ENCODE results near the gene RPS10.

The RPS10 gene

GRCh38 chr6:34386316-34387137 lies 39.3 kb downstream of the RPS10 start:
- H3K4me2 ChIP-seq (ENCODE audit: low read length) = no peak overlapping the region
- H2BK15ac ChIP-seq (replicated peaks; ENCODE audit: low read depth) = no peak overlapping the region
- no peaks in the 10 kb centered on the region for H3K4me1 ChIP-seq (ENCODE audit: control insufficient read depth, low read depth, low read length)
- H4K8ac ChIP-seq (ENCODE audit: low read depth, low read length) = no peak overlapping the region
- H2AK5ac ChIP-seq (ENCODE audit: low read length) = no peak overlapping the region
- H3K27me3 ChIP-seq (ENCODE audit: insufficient read depth, low read length, poor library complexity) = no peaks in the 10 kb centered on the region
- no peak overlapping the region for H3K18ac ChIP-seq (ENCODE audit: low read length)
- H3K4ac ChIP-seq (ENCODE audit: low read depth, low read length) = no peak overlapping the region
- no peak overlapping the region for H3K9ac ChIP-seq (ENCODE audit: low read length)
- no peak overlapping the region for H2BK5ac ChIP-seq (ENCODE audit: low read length)
- WGBS (ENCODE audit: extremely low coverage, insufficient coverage, low lambda C conversion rate) = no CpG with 5 or more reads among the region's 4 CpGs
- peaks cover 10% of the 10 kb centered on the region for H3K79me1 ChIP-seq (ENCODE audit: low read length)
- no peak overlapping the region for H3K23ac ChIP-seq (ENCODE audit: low read length)
- H3K56ac ChIP-seq (ENCODE audit: low read length) = no peak overlapping the region
- no peak overlapping the region for H3K27ac ChIP-seq (ENCODE audit: low read depth, low read length)
- H4K5ac ChIP-seq (ENCODE audit: low read length) = no peak overlapping the region
- no peak overlapping the region for H2BK120ac ChIP-seq (ENCODE audit: low read depth, low read length)
- peaks cover 68% of the 10 kb centered on the region for H3K79me2 ChIP-seq (ENCODE audit: control insufficient read depth, insufficient read depth, low read length)
- no peaks in the 10 kb centered on the region for H3K36me3 ChIP-seq (ENCODE audit: control insufficient read depth, insufficient read depth, low read length)
- DNase-seq = no peak
- H3K4me3 ChIP-seq (ENCODE audit: low read length) = no peak overlapping the region

DNA sequence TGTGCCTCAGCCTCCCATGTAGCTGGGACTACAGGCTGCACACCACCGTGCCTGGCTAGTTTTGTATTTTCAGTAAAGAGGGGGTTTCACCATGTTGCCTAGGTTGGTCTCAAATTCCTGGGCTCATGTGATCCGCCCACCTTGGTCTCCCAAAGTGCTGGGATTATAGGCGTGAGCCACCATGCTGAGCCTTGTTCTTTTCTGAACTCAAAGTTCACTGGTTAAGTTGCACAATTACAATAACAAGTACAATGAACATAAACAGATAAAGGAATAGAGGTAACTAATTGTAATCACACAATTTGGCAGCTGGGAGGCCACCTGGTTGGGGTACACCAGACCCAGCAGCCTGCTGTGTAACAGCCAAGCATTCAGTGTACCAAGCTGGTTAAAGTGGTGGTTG lies 40.1 kb downstream of the RPS10 start:
- Histone ChIP-seq H3K79me2 (ENCODE audit: control insufficient read depth, insufficient read depth, low read length) (peaks cover 65% of the 10 kb centered on the region), H3K79me1 (ENCODE audit: low read length) (peaks cover 9% of the 10 kb centered on the region), H3K9ac (ENCODE audit: low read length) (no peak overlapping the region), H3K56ac (ENCODE audit: low read length) (no peak overlapping the region), H3K23ac (ENCODE audit: low read length) (no peak overlapping the region), H4K8ac (ENCODE audit: low read depth, low read length) (no peak overlapping the region), H3K18ac (ENCODE audit: low read length) (no peak overlapping the region), H3K4me2 (ENCODE audit: low read length) (no peak overlapping the region), H4K5ac (ENCODE audit: low read length) (no peak overlapping the region), H3K36me3 (ENCODE audit: control insufficient read depth, insufficient read depth, low read length) (no peaks in the 10 kb centered on the region), H2BK15ac (replicated peaks; ENCODE audit: low read depth) (no peak overlapping the region), H3K27me3 (ENCODE audit: insufficient read depth, low read length, poor library complexity) (no peaks in the 10 kb centered on the region), H2BK120ac (ENCODE audit: low read depth, low read length) (no peak overlapping the region), H3K4me3 (ENCODE audit: low read length) (no peak overlapping the region), H2AK5ac (ENCODE audit: low read length) (no peak overlapping the region), H3K4ac (ENCODE audit: low read depth, low read length) (no peak overlapping the region), H3K4me1 (ENCODE audit: control insufficient read depth, low read depth, low read length) (no peaks in the 10 kb centered on the region), H3K27ac (ENCODE audit: low read depth, low read length) (no peak overlapping the region), H2BK5ac (ENCODE audit: low read length) (no peak overlapping the region)
- no peak for DNase-seq
- no CpG with 5 or more reads among the region's 3 CpGs for WGBS (ENCODE audit: extremely low coverage, insufficient coverage, low lambda C conversion rate)

DNA sequence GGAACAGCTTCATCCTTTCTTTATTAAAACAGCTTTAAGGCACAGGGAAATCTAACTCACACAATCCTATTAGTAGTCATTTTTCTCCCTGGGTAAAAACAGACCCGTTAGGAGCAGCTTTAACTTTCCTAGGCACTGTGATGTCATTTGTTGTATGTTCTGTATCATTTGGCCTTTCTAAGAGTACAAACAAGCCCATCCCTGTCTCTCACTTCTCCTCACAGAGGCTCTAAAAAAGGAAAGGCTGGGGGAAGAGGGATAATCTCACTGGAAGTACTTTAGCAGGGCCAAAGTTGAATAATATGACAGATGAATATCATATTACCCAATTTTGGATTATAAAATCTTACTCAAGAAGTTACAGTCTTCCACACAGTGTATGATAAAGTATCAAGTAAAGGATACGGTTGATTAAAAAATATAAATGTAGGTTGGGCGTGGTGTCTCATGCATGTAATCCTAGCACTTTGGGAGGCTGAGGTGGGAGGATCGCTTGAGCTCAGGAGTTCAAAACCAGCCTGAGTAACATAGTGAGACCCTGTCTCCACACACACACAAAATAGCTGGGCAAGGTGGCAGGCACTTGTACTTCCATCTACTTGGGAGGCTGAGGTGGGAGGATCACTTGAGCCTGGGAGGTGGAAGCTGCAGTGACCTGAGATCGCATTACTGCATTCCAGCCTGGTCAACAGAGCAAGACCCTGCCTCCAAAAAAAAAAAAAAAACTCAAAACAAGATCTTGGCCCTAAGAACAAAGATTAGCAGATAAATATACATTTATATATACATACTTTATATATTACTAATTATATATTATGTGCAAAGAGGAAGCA lies 41.3 kb downstream of the RPS10 start:
- no peak overlapping the region for H2BK15ac ChIP-seq (replicated peaks; ENCODE audit: low read depth)
- no peak overlapping the region for H3K9ac ChIP-seq (ENCODE audit: low read length)
- H3K79me1 ChIP-seq (ENCODE audit: low read length) = peaks cover 12% of the 10 kb centered on the region
- no CpG with 5 or more reads among the region's 5 CpGs for WGBS (ENCODE audit: extremely low coverage, insufficient coverage, low lambda C conversion rate)
- H3K4me3 ChIP-seq (ENCODE audit: low read length) = no peak overlapping the region
- H2BK120ac ChIP-seq (ENCODE audit: low read depth, low read length) = no peak overlapping the region
- H3K56ac ChIP-seq (ENCODE audit: low read length) = no peak overlapping the region
- H3K4me2 ChIP-seq (ENCODE audit: low read length) = no peak overlapping the region
- H4K8ac ChIP-seq (ENCODE audit: low read depth, low read length) = no peak overlapping the region
- no peak overlapping the region for H3K18ac ChIP-seq (ENCODE audit: low read length)
- H3K27ac ChIP-seq (ENCODE audit: low read depth, low read length) = no peak overlapping the region
- no peaks in the 10 kb centered on the region for H3K4me1 ChIP-seq (ENCODE audit: control insufficient read depth, low read depth, low read length)
- H2AK5ac ChIP-seq (ENCODE audit: low read length) = no peak overlapping the region
- H3K79me2 ChIP-seq (ENCODE audit: control insufficient read depth, insufficient read depth, low read length) = peaks cover 62% of the 10 kb centered on the region
- no peak overlapping the region for H3K4ac ChIP-seq (ENCODE audit: low read depth, low read length)
- no peak overlapping the region for H3K23ac ChIP-seq (ENCODE audit: low read length)
- no peak overlapping the region for H4K5ac ChIP-seq (ENCODE audit: low read length)
- no peaks in the 10 kb centered on the region for H3K27me3 ChIP-seq (ENCODE audit: insufficient read depth, low read length, poor library complexity)
- H2BK5ac ChIP-seq (ENCODE audit: low read length) = no peak overlapping the region
- DNase-seq = no peak
- no peaks in the 10 kb centered on the region for H3K36me3 ChIP-seq (ENCODE audit: control insufficient read depth, insufficient read depth, low read length)

DNA sequence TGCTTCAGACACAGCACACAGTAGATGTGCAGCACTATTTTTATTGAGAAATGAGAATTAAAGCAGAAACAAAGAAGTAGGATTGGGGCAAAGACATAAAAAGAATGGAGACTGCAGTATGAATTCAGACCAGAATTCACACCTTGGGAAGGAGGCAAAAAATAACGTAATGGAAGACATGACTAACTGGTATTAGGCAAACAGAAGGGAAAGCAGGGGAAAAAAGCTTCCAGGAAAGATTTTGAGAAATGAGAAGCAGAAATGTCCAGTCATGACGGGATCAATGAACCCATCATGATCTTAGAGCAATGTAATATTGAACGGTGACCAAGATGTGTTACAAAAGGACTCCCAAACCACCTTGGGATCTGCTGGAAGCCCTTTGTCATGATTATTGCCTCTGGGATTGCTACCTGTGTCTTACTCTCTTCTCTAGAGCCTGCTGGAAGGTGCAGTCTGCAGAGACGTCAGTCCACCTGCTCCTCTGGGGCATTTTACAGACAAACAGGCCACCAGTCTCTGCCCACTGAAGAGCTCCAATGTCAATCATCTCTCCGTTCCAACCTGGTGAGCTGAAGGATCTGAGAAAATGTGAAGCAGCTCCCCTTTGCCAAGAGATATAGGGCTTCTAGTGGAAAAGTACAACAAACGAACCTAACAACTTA lies 42.1 kb downstream of the RPS10 start:
- Histone ChIP-seq H3K18ac (ENCODE audit: low read length) (no peak overlapping the region), H3K79me1 (ENCODE audit: low read length) (peaks cover 10% of the 10 kb centered on the region), H2BK120ac (ENCODE audit: low read depth, low read length) (no peak overlapping the region), H3K27ac (ENCODE audit: low read depth, low read length) (no peak overlapping the region), H3K4me3 (ENCODE audit: low read length) (no peak overlapping the region), H2BK15ac (replicated peaks; ENCODE audit: low read depth) (no peak overlapping the region), H3K27me3 (ENCODE audit: insufficient read depth, low read length, poor library complexity) (no peaks in the 10 kb centered on the region), H3K36me3 (ENCODE audit: control insufficient read depth, insufficient read depth, low read length) (no peaks in the 10 kb centered on the region), H4K8ac (ENCODE audit: low read depth, low read length) (no peak overlapping the region), H3K79me2 (ENCODE audit: control insufficient read depth, insufficient read depth, low read length) (peaks cover 57% of the 10 kb centered on the region), H2BK5ac (ENCODE audit: low read length) (no peak overlapping the region), H2AK5ac (ENCODE audit: low read length) (no peak overlapping the region), H3K4ac (ENCODE audit: low read depth, low read length) (no peak overlapping the region), H3K9ac (ENCODE audit: low read length) (no peak overlapping the region), H3K4me1 (ENCODE audit: control insufficient read depth, low read depth, low read length) (no peaks in the 10 kb centered on the region), H3K23ac (ENCODE audit: low read length) (no peak overlapping the region), H4K5ac (ENCODE audit: low read length) (no peak overlapping the region), H3K56ac (ENCODE audit: low read length) (no peak overlapping the region), H3K4me2 (ENCODE audit: low read length) (no peak overlapping the region)
- no peak for DNase-seq
- no CpG with 5 or more reads among the region's 6 CpGs for WGBS (ENCODE audit: extremely low coverage, insufficient coverage, low lambda C conversion rate)

GRCh38 chr6:34383161-34383631 lies 42.7 kb downstream of the RPS10 start:
- H2AK5ac ChIP-seq (ENCODE audit: low read length) = no peak overlapping the region
- H3K23ac ChIP-seq (ENCODE audit: low read length) = no peak overlapping the region
- peaks cover 58% of the 10 kb centered on the region for H3K79me2 ChIP-seq (ENCODE audit: control insufficient read depth, insufficient read depth, low read length)
- no peak overlapping the region for H3K4me3 ChIP-seq (ENCODE audit: low read length)
- no peak overlapping the region for H3K18ac ChIP-seq (ENCODE audit: low read length)
- H3K27ac ChIP-seq (ENCODE audit: low read depth, low read length) = no peak overlapping the region
- no CpG with 5 or more reads among the region's 3 CpGs for WGBS (ENCODE audit: extremely low coverage, insufficient coverage, low lambda C conversion rate)
- peaks cover 12% of the 10 kb centered on the region for H3K79me1 ChIP-seq (ENCODE audit: low read length)
- H3K56ac ChIP-seq (ENCODE audit: low read length) = no peak overlapping the region
- no peaks in the 10 kb centered on the region for H3K36me3 ChIP-seq (ENCODE audit: control insufficient read depth, insufficient read depth, low read length)
- H3K4me1 ChIP-seq (ENCODE audit: control insufficient read depth, low read depth, low read length) = peaks cover 2% of the 10 kb centered on the region
- H4K8ac ChIP-seq (ENCODE audit: low read depth, low read length) = no peak overlapping the region
- H2BK120ac ChIP-seq (ENCODE audit: low read depth, low read length) = no peak overlapping the region
- H3K9ac ChIP-seq (ENCODE audit: low read length) = no peak overlapping the region
- no peak overlapping the region for H2BK15ac ChIP-seq (replicated peaks; ENCODE audit: low read depth)
- H3K4ac ChIP-seq (ENCODE audit: low read depth, low read length) = no peak overlapping the region
- H3K27me3 ChIP-seq (ENCODE audit: insufficient read depth, low read length, poor library complexity) = no peaks in the 10 kb centered on the region
- H3K4me2 ChIP-seq (ENCODE audit: low read length) = no peak overlapping the region
- DNase-seq = no peak
- H2BK5ac ChIP-seq (ENCODE audit: low read length) = no peak overlapping the region
- no peak overlapping the region for H4K5ac ChIP-seq (ENCODE audit: low read length)
